ENCODE results near the gene UGT8. TPM values are rescaled to one million over a fixed set of nuclear protein-coding genes. Genes with fewer than 3 reads are reported as not detected.

Gene UGT8
- polyA plus RNA-seq, 1 of the 3 experiments (the other 2 are of a cell fraction), result not detected

- TF ChIP-seq, protein P1, sequence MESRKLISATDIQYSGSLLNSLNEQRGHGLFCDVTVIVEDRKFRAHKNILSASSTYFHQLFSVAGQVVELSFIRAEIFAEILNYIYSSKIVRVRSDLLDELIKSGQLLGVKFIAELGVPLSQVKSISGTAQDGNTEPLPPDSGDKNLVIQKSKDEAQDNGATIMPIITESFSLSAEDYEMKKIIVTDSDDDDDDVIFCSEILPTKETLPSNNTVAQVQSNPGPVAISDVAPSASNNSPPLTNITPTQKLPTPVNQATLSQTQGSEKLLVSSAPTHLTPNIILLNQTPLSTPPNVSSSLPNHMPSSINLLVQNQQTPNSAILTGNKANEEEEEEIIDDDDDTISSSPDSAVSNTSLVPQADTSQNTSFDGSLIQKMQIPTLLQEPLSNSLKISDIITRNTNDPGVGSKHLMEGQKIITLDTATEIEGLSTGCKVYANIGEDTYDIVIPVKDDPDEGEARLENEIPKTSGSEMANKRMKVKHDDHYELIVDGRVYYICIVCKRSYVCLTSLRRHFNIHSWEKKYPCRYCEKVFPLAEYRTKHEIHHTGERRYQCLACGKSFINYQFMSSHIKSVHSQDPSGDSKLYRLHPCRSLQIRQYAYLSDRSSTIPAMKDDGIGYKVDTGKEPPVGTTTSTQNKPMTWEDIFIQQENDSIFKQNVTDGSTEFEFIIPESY (IDR thresholded peaks at IDR 0.05; ENCODE audit: borderline replicate concordance, low read depth), result no peak
- TF ChIP-seq RAD21 (IDR thresholded peaks at IDR 0.05; ENCODE audit: low read length) (peak; percentile 79), USF1 (IDR thresholded peaks at IDR 0.05; ENCODE audit: borderline replicate concordance, low read depth) (no peak), EZH2phosphoT487 (IDR thresholded peaks at IDR 0.05; ENCODE audit: borderline replicate concordance, low read depth) (no peak), YY1 (IDR thresholded peaks at IDR 0.05; ENCODE audit: low read depth) (no peak), FOSL2 (IDR thresholded peaks at IDR 0.05; ENCODE audit: borderline replicate concordance, low read depth) (no peak), JUND (IDR thresholded peaks at IDR 0.05) (no peak), NRF1 (IDR thresholded peaks at IDR 0.05; ENCODE audit: low read depth, low read length) (no peak), MEF2A (IDR thresholded peaks at IDR 0.05; ENCODE audit: borderline replicate concordance, low read depth) (no peak), CHD2 (IDR thresholded peaks at IDR 0.05; ENCODE audit: low read length, partially characterized antibody) (no peak), EP300 (IDR thresholded peaks at IDR 0.05; ENCODE audit: borderline replicate concordance in 1 of 2, low read depth in 1 of 2, low read length in 1 of 2) (no peak), NFIC (IDR thresholded peaks at IDR 0.05; ENCODE audit: borderline replicate concordance) (no peak), RXRA (IDR thresholded peaks at IDR 0.05; ENCODE audit: borderline replicate concordance, low read depth) (no peak), RFX5 (IDR thresholded peaks at IDR 0.05; ENCODE audit: low read length) (no peak), TEAD4 (IDR thresholded peaks at IDR 0.05; ENCODE audit: borderline replicate concordance, insufficient read depth) (no peak), POLR2AphosphoS5 (IDR thresholded peaks at IDR 0.05; ENCODE audit: low read depth, low read length) (no peak)
- TF ChIP-seq, protein P2, sequence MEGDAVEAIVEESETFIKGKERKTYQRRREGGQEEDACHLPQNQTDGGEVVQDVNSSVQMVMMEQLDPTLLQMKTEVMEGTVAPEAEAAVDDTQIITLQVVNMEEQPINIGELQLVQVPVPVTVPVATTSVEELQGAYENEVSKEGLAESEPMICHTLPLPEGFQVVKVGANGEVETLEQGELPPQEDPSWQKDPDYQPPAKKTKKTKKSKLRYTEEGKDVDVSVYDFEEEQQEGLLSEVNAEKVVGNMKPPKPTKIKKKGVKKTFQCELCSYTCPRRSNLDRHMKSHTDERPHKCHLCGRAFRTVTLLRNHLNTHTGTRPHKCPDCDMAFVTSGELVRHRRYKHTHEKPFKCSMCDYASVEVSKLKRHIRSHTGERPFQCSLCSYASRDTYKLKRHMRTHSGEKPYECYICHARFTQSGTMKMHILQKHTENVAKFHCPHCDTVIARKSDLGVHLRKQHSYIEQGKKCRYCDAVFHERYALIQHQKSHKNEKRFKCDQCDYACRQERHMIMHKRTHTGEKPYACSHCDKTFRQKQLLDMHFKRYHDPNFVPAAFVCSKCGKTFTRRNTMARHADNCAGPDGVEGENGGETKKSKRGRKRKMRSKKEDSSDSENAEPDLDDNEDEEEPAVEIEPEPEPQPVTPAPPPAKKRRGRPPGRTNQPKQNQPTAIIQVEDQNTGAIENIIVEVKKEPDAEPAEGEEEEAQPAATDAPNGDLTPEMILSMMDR (IDR thresholded peaks at IDR 0.05), result peak; percentile 89
- TF ChIP-seq, protein P3, sequence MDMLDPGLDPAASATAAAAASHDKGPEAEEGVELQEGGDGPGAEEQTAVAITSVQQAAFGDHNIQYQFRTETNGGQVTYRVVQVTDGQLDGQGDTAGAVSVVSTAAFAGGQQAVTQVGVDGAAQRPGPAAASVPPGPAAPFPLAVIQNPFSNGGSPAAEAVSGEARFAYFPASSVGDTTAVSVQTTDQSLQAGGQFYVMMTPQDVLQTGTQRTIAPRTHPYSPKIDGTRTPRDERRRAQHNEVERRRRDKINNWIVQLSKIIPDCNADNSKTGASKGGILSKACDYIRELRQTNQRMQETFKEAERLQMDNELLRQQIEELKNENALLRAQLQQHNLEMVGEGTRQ (IDR thresholded peaks at IDR 0.05; ENCODE audit: borderline replicate concordance, low read depth, low read length), result no peak
- TF ChIP-seq, protein P4, sequence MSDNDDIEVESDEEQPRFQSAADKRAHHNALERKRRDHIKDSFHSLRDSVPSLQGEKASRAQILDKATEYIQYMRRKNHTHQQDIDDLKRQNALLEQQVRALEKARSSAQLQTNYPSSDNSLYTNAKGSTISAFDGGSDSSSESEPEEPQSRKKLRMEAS (IDR thresholded peaks at IDR 0.05; ENCODE audit: low read depth), result no peak
- TF ChIP-seq, protein P5, sequence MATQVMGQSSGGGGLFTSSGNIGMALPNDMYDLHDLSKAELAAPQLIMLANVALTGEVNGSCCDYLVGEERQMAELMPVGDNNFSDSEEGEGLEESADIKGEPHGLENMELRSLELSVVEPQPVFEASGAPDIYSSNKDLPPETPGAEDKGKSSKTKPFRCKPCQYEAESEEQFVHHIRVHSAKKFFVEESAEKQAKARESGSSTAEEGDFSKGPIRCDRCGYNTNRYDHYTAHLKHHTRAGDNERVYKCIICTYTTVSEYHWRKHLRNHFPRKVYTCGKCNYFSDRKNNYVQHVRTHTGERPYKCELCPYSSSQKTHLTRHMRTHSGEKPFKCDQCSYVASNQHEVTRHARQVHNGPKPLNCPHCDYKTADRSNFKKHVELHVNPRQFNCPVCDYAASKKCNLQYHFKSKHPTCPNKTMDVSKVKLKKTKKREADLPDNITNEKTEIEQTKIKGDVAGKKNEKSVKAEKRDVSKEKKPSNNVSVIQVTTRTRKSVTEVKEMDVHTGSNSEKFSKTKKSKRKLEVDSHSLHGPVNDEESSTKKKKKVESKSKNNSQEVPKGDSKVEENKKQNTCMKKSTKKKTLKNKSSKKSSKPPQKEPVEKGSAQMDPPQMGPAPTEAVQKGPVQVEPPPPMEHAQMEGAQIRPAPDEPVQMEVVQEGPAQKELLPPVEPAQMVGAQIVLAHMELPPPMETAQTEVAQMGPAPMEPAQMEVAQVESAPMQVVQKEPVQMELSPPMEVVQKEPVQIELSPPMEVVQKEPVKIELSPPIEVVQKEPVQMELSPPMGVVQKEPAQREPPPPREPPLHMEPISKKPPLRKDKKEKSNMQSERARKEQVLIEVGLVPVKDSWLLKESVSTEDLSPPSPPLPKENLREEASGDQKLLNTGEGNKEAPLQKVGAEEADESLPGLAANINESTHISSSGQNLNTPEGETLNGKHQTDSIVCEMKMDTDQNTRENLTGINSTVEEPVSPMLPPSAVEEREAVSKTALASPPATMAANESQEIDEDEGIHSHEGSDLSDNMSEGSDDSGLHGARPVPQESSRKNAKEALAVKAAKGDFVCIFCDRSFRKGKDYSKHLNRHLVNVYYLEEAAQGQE (IDR thresholded peaks at IDR 0.05; ENCODE audit: low read depth, low read length), result no peak
Observed at GRCh38 chr4:114659386-114660008, 60.9 kb downstream of the UGT8 start (continued).

Measured in SK-N-SH (cell line).